HG03558 (cell line): Measurements from ENCODE around the gene TBC1D30.
"Not testable (repeated sequence)": the region's sequence is repeated elsewhere in the genome, so short reads cannot be mapped to it uniquely, and the experiment has no call there.

Experiments
- ATAC-seq: cut with Tn5 transposase; IDR thresholded peaks from one replicate; pipeline ENCODE4 v1.9.1; 2021; ENCODE audit warnings: moderate number of reproducible peaks; ENCODE audit not compliant: unreplicated experiment; ENCODE audit errors: extremely low read depth

TBC1D30 gene

GRCh38 chr12:64848409-64848808, 24.0 kb downstream of the TBC1D30 start:
- ATAC-seq = not testable (repeated sequence)

- no peak for ATAC-seq
Measured at GRCh38 chr12:64858882-64859605, 34.6 kb downstream of the TBC1D30 start.

DNA sequence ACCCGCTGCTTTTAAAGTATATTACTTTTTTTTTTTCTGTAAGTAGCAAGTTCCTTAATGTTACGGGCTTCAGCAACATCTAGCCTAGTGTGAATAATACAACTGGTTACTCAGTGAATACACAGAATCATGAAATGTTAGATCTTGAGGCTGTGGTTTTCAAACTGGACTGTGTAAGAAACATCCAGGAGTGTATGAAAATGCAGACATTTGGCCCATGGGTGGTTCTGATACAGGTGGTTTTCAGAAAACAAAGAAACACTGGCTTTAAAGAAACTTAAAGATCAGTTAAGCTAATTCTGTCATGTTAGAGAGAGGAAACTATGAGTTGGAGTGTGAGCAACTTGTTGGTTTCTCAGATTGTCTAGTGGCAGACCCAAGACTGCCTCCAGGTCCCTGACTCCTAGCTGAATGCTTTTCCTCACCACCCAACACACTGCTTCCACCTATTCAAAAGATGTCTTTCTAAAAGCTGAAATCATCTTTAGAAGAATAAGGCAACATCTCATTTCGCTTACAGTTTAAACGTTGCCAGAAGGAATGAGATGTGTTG, 36.1 kb downstream of the TBC1D30 start:
- no peak for ATAC-seq

GRCh38 chr12:64864319-64864718, 39.9 kb downstream of the TBC1D30 start:
- no peak for ATAC-seq

DNA sequence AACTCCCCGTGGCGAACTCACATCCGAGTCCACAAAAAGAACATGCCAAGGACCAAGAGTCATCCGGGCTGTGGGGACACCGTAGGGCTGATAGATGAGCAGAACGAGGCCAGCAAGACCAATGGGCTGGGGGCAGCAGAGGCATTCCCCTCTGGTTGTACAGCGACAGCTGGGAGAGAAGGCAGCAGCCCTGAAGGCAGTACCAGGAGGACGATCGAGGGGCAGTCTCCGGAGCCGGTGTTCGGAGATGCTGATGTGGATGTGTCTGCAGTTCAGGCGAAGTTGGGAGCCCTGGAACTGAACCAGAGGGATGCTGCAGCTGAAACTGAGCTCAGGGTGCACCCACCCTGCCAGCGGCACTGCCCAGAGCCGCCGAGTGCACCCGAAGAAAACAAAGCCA, 50.7 kb downstream of the TBC1D30 start:
- no peak for ATAC-seq

DNA sequence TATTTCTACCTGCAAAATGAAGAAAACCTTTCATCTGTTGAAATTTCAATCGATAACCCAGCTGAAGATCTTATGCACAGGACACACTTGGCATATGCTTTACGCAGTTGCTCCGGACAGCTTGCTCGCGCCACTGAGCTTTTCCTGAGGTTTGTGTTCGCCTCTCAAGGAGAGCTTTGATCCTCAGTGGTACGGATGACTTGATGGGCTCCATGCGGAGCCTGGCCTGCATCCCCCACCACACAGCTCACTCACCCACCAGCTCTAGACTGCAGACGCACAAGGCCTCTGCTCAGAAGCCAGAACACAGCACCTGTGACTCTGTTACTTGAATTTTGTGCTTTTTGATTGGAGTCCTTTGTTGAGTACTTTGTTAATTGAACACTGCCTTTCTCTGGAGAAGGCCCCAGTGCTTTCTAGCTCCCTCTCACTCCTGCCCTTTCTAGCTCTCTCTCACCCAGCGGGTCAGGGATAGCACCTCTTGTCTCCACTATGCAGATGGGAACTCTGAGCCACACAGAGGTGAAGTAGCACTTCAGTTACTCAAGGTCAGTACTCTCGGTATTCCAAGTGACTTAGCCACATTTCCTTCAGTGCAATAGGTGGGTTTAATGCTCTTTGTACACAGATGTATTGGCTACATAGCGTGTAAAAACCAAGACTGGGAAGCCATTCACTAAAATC, 52.1 kb downstream of the TBC1D30 start:
- no peak for ATAC-seq

DNA sequence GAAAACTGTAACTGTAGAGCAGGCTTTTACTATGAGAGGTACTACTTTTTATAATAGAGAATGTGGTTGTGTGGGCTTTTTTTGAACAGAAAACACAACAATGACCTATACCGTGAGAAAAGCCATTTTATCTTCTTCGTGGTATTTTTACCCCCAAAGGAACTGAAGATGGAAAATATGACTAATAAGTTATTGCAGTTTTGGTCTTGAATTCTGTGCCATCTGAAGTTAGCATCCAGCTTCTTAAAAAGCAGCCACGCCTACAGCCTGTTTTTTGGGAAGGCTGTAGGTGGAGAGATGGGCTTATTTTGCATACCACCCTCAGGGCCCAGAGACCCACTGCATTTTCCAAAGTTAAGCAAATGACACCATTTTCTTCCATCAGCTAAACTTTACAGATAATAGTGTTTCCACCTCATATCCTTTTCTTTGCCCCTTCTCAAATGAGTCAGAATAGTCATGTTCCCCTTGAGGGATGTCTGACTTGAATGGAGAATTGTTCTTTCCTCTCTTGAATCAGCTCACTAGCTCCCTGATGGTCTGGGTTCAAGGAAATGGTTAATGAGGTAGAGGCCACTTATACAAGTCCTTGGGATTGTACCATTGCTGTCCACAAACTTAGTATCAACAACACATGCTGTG, 53.0 kb downstream of the TBC1D30 start:
- peak; percentile 87 for ATAC-seq

DNA sequence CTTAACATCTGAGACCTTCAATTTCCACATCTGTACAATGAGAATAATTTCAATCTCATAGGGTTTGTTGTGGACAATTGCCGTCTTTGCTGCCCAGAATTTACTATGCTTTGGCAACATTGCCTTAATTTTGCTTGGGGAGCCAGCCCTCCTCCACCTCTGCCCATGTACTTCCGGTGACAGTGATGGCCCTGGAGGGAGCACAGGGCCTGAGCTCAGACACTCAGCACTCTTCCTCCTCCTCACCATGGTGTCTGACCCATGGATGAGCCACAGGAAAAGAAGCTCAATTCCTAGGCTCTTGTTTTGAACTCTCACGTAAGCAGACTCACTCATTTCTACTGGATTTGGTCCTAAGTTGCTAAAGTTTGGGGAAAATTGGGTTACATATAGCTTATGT, 58.2 kb downstream of the TBC1D30 start:
- ATAC-seq = no peak

GRCh38 chr12:64883264-64884163, 59.1 kb downstream of the TBC1D30 start:
- ATAC-seq = no peak

- ATAC-seq = no peak
Measured at GRCh38 chr12:64884164-64884542, 59.7 kb downstream of the TBC1D30 start.

DNA sequence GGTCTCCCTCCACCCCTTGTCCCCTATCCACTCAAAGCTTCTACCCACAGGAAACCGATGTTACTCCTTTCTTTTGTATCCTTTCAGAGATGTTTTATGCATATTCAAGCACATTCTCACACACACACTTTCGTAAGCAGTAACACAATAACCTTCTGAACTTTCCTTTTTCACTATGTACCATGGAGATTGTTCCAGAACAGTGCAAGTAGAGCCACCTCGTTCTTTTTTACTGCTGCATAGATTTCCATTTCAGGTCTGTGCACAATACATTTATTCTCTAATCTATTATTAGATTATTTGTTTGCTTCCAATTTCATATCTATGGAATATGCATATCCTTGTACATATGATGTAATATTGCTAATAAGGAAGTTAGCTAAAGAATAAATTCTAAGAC, 60.3 kb downstream of the TBC1D30 start:
- no peak for ATAC-seq

- no peak for ATAC-seq
Measured at GRCh38 chr12:64889434-64890216, 65.2 kb downstream of the TBC1D30 start.

DNA sequence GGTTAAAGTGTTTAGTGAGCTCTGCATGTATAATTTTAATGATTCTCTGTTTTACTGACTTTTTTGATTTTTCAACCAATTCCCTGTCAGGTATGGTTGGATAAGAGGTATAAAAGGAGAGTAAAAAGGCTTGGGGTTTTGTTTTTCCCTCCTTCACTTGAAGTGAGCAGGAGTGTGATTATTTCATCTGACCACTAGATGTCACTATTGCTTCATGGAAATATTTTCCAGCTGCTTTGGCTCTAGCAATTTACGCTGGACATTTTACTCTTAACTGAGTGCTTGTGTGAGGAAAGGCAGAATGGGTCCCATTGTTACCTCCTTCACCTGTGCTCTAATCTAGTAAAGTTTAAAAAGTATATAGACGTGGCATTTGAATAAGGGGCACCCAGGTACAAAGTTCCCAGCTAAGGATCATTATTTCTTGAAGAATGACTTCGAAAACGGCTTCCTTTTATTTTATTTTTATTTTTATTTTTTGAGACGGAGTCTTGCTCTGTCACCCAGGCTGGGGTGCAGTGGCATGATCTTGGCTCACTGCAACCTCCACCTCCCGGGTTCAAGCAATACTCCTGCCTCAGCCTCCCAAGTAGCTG, 66.5 kb downstream of the TBC1D30 start:
- no peak for ATAC-seq

GRCh38 chr12:64891629-64892028, 67.2 kb downstream of the TBC1D30 start:
- no peak for ATAC-seq

- ATAC-seq = no peak
Measured at GRCh38 chr12:64892561-64892960, 68.1 kb downstream of the TBC1D30 start.

GRCh38 chr12:64893961-64894360, 69.5 kb downstream of the TBC1D30 start:
- ATAC-seq = no peak

DNA sequence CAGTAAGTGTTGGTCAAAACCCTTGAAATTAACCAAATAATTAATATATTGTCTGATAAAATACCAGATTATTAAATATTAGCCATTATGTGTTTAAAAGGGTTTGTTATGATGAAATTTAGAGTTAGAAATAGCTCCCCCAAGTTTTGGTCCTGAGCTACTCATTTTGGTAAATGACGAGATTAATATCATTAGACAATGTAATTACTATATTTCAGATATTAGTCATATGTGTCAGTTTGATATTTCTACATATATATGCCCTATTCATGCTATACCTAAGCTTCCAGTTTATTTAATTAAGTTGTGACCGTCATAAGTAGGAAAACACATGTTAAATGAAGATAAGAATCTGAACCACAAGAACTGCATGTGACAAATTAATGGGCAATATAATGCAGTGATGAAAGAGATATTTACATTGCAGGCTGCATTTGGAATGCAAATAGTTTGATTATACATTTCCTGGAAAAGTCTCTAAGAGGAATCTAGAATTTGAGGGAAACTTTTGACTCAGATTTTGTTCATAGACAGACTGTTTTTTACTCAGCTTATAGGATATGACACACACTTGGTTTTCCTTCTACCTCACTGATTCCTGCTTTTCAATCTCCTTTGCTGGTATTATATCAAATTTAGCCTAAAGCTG, 70.5 kb downstream of the TBC1D30 start:
- ATAC-seq = no peak

DNA sequence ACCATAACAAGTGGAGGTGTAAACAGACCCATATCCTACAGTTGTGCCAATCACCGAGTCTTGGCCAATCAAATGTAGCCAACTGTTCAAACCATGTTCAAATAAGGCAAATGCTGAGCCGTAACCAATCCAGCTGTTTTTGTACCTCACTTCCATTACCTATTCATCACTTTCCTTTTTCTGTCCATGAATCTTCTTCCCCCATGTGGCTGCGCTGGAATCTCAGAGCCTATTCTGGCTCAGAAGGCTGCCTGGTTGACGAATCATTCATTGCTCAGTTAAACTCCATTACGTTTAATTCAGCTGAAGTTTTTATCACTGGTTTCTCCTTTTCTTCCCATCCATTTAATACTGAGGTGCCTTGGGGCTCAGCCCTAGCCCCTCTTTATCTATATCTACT, 71.1 kb downstream of the TBC1D30 start:
- ATAC-seq = no peak

DNA sequence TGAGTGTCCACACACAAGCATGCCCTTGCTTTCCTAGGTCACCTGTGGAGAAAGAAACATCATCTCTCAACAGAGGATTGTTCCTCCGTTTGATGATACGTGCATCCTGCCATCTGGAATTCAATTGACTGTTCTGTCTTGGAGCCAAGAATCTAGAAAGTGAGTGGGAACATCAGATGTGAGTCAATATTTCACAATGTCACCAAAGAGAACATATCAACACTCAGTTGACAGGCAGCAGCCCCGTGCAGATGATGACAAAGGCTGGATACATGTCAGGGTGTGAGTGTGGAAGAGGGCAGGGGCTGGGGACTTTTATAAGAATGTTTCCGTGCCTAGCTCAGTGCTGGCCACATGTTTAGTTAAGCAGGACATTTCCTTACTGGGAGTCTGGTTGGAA, 76.1 kb downstream of the TBC1D30 start:
- ATAC-seq = no peak
